Peyer's patch (tissue), 4 donors: ENCODE measurements around the gene LTBP4. TPM values are rescaled to one million over a fixed set of nuclear protein-coding genes. Genes with fewer than 3 reads are reported as not detected.
"Not testable (repeated sequence)": the region's sequence is repeated elsewhere in the genome, so short reads cannot be mapped to it uniquely, and the experiment has no call there.

Experiments
- DNase-seq, 3 donors: peaks; one replicate each; pipeline ENCODE4 v3.0.0-alpha.2; 2017 to 2019
- H3K27ac ChIP-seq, 4 donors: fragments of 200-600 bp; sonication (generic); one replicate each; pipeline ENCODE4 v1.5.1; 2016 to 2019
- H3K27me3 ChIP-seq, 2 donors: fragments of 200-600 bp; sonication (generic); one replicate each; pipeline ENCODE4 v1.5.1; 2019
- H3K36me3 ChIP-seq, 3 donors: fragments of 200-600 bp; sonication (generic); one replicate each; pipeline ENCODE4 v1.5.1; 2016 to 2019
- H3K4me1 ChIP-seq, 4 donors: fragments of 200-600 bp; sonication (generic); one replicate each; pipeline ENCODE4 v1.5.1; 2016 to 2019
- H3K4me3 ChIP-seq, 4 donors: fragments of 200-600 bp; sonication (generic); 1 replicate in 3 of 4; 2 replicates in 1 of 4; pipeline ENCODE4 v1.5.1; 2016 to 2019; ENCODE audit warnings: mild to moderate bottlenecking in 1 of 4
- H3K9me3 ChIP-seq, 4 donors: fragments of 200-600 bp; sonication (generic); one replicate each; pipeline ENCODE4 v1.5.1; 2016 to 2019; ENCODE audit warnings: mild to moderate bottlenecking in 1 of 4
- CTCF ChIP-seq, 6 experiments: fragments of 450-650 bp in 4 of 6; fragments of 200-600 bp in 2 of 6; sonication (generic) in 1 of 6; IDR thresholded peaks; one replicate each; pipeline ENCODE4 v1.5.1; 2017 to 2019; ENCODE audit warnings: antibody characterized with exemption in 6 of 6, mild to moderate bottlenecking in 3 of 6, moderate library complexity in 1 of 6
- POLR2A ChIP-seq, 2 donors: fragments of 450-650 bp; IDR thresholded peaks; one replicate each; pipeline ENCODE4 v1.5.1; 2017; ENCODE audit warnings: antibody characterized with exemption in 2 of 2, mild to moderate bottlenecking in 2 of 2, moderate library complexity in 2 of 2
- total RNA-seq, 4 donors: library from RNA; depleted of rRNA; stranded (reverse); fragments of >200 nt; gene quantifications; one replicate each; pipeline ENCODE4 v1.1.0, GENCODE V29; 2016

LTBP4 gene
- total RNA-seq, 4 donors from 2014 or later = 164 to 484 (median 329) TPM

GRCh38 chr19:40623403-40624251, 22.5 kb downstream of the LTBP4 start:
- Histone ChIP-seq H3K9me3 (no peaks in the 10 kb centered on the region), H3K27me3 (no peaks in the 10 kb centered on the region), H3K27ac (no peak overlapping the region), H3K4me1 (peaks cover 0 to 9% (median 0%) of the 10 kb centered on the region in 4 donors), H3K4me3 (no peak overlapping the region), H3K36me3 (peaks cover 0 to 92% (median 0%) of the 10 kb centered on the region in 3 donors)
- DNase-seq = peak in 2 of 3 donors; percentile 82 to 87
- TF ChIP-seq CTCF (IDR thresholded peaks at IDR 0.05) (no peak), POLR2A (IDR thresholded peaks at IDR 0.05) (no peak)

GRCh38 chr19:40624369-40625153, 23.4 kb downstream of the LTBP4 start:
- not testable (repeated sequence) for H3K27me3 ChIP-seq, H3K4me3 ChIP-seq, DNase-seq, H3K27ac ChIP-seq, H3K9me3 ChIP-seq, H3K4me1 ChIP-seq
- H3K36me3 ChIP-seq = peaks cover 0 to 92% (median 0%) of the 10 kb centered on the region in 3 donors

GRCh38 chr19:40625406-40626120, 24.4 kb downstream of the LTBP4 start:
- Histone ChIP-seq H3K27me3 (no peaks in the 10 kb centered on the region), H3K4me3 (no peak overlapping the region), H3K4me1 (peaks cover 0 to 9% (median 0%) of the 10 kb centered on the region in 4 donors), H3K27ac (no peak overlapping the region), H3K9me3 (no peaks in the 10 kb centered on the region), H3K36me3 (peaks cover 0 to 88% (median 0%) of the 10 kb centered on the region in 3 donors)
- DNase-seq = no peak
- TF ChIP-seq CTCF (IDR thresholded peaks at IDR 0.05) (no peak), POLR2A (IDR thresholded peaks at IDR 0.05) (no peak)

GRCh38 chr19:40626918-40627317, 25.7 kb downstream of the LTBP4 start:
- Histone ChIP-seq H3K4me1 (peaks cover 0 to 9% (median 0%) of the 10 kb centered on the region in 4 donors), H3K36me3 (peaks cover 0 to 75% (median 0%) of the 10 kb centered on the region in 3 donors), H3K27me3 (no peaks in the 10 kb centered on the region), H3K9me3 (no peaks in the 10 kb centered on the region), H3K4me3 (no peak overlapping the region), H3K27ac (no peak overlapping the region)
- DNase-seq = no peak
- TF ChIP-seq CTCF (IDR thresholded peaks at IDR 0.05) (no peak), POLR2A (IDR thresholded peaks at IDR 0.05) (no peak)

GRCh38 chr19:40627486-40628279, 26.5 kb downstream of the LTBP4 start:
- H3K4me3 ChIP-seq = no peak overlapping the region
- no peaks in the 10 kb centered on the region for H3K27me3 ChIP-seq
- peaks cover 0 to 9% (median 0%) of the 10 kb centered on the region in 4 donors for H3K4me1 ChIP-seq
- no peaks in the 10 kb centered on the region for H3K9me3 ChIP-seq
- H3K27ac ChIP-seq = no peak overlapping the region
- TF ChIP-seq POLR2A (IDR thresholded peaks at IDR 0.05) (no peak), CTCF (IDR thresholded peaks at IDR 0.05) (no peak)
- peaks cover 0 to 67% (median 0%) of the 10 kb centered on the region in 3 donors for H3K36me3 ChIP-seq
- no peak for DNase-seq
